GM23338 (cell line): ENCODE data around the gene DIP2C. TPM values are rescaled to one million over a fixed set of nuclear protein-coding genes. Genes with fewer than 3 reads are reported as not detected.

Experiments
- ATAC-seq: fragments of 200-7000 bp; cut with Tn5 transposase; 3 replicates; pipeline ENCODE4 v1.9.1; 2020
- DNase-seq: peaks from one replicate; pipeline ENCODE4 v3.0.0-alpha.2; 2015; ENCODE audit warnings: low spot score
- H2AFZ ChIP-seq: fragments of 200-600 bp; sonication (generic); 2 replicates; pipeline ENCODE4 v1.8.0; 2016; ENCODE audit warnings: antibody characterized with exemption, mild to moderate bottlenecking, moderate library complexity
- H3F3A ChIP-seq: fragments of 200-600 bp; sonication (generic); replicated peaks from 2 replicates; pipeline ENCODE4 v1.8.0; 2017; ENCODE audit warnings: antibody characterized with exemption, mixed run types, low read depth
- H3K27ac ChIP-seq: fragments of 200-600 bp; sonication (generic); 2 replicates; pipeline ENCODE4 v1.6.1; 2016; ENCODE audit warnings: low read depth
- H3K27me3 ChIP-seq: fragments of 200-600 bp; sonication (generic); 2 replicates; pipeline ENCODE4 v1.8.0; 2016; ENCODE audit warnings: mild to moderate bottlenecking, mixed run types, moderate library complexity; ENCODE audit not compliant: insufficient read depth
- H3K36me3 ChIP-seq: fragments of 200-600 bp; sonication (generic); 2 replicates; pipeline ENCODE4 v1.8.0; 2016; ENCODE audit warnings: mild to moderate bottlenecking; ENCODE audit not compliant: insufficient read depth
- H3K4me1 ChIP-seq: fragments of 200-600 bp; sonication (generic); 2 replicates; pipeline ENCODE4 v1.8.0; 2016; ENCODE audit warnings: mild to moderate bottlenecking, moderate library complexity; ENCODE audit not compliant: insufficient read depth
- H3K4me2 ChIP-seq: fragments of 200-600 bp; sonication (generic); 2 replicates; pipeline ENCODE4 v1.7.1; 2017; ENCODE audit warnings: mixed run types
- H3K4me3 ChIP-seq: fragments of 200-600 bp; sonication (generic); 2 replicates; pipeline ENCODE4 v1.6.1; 2016; ENCODE audit warnings: mixed run types
- H3K79me2 ChIP-seq: fragments of 200-600 bp; sonication (generic); replicated peaks from 2 replicates; pipeline ENCODE4 v1.8.0; 2017; ENCODE audit warnings: mild to moderate bottlenecking; ENCODE audit not compliant: insufficient read depth
- H3K9me2 ChIP-seq: fragments of 200-600 bp; sonication (generic); 2 replicates; pipeline ENCODE4 v1.8.0; 2017; ENCODE audit not compliant: insufficient read depth
- H4K20me1 ChIP-seq: fragments of 200-600 bp; sonication (generic); replicated peaks from 2 replicates; pipeline ENCODE4 v1.8.0; 2017; ENCODE audit warnings: mild to moderate bottlenecking; ENCODE audit not compliant: insufficient read depth
- H3K27ac Mint-ChIP-seq: 2 replicates; pipeline ENCODE4 v1.8.0; 2020; ENCODE audit warnings: inconsistent platforms, mild to moderate bottlenecking, moderate library complexity, mixed read lengths
- H3K27me3 Mint-ChIP-seq: 3 replicates; pipeline ENCODE4 v1.8.0; 2022; ENCODE audit warnings: low read depth, mild to moderate bottlenecking, moderate library complexity, mixed read lengths, inconsistent platforms; ENCODE audit not compliant: insufficient read depth, poor library complexity
- H3K36me3 Mint-ChIP-seq: 3 replicates; pipeline ENCODE4 v1.8.0; 2021; ENCODE audit warnings: low read depth, mild to moderate bottlenecking, inconsistent platforms, moderate library complexity, mixed read lengths
- H3K4me1 Mint-ChIP-seq: 3 replicates; pipeline ENCODE4 v1.8.0; 2020; ENCODE audit warnings: mild to moderate bottlenecking, inconsistent platforms, mixed read lengths
- H3K4me3 Mint-ChIP-seq: 3 replicates; pipeline ENCODE4 v1.8.0; 2021; ENCODE audit warnings: moderate library complexity, mild to moderate bottlenecking, inconsistent platforms, mixed read lengths
- H3K9me3 Mint-ChIP-seq: 3 replicates; pipeline ENCODE4 v1.8.0; 2020; ENCODE audit warnings: moderate library complexity, mild to moderate bottlenecking, inconsistent platforms, mixed read lengths
- CREB1 ChIP-seq: fragments of 250-450 bp; sonication (Bioruptor Pico); IDR thresholded peaks from 2 replicates; pipeline ENCODE4 v1.5.0; 2020; ENCODE audit warnings: low read depth, mild to moderate bottlenecking, moderate library complexity
- EZH2 ChIP-seq: fragments of 200-600 bp; sonication (generic); IDR thresholded peaks from one replicate; pipeline ENCODE4 v1.8.0; 2017; ENCODE audit warnings: antibody characterized with exemption, mild to moderate bottlenecking, low read depth; ENCODE audit not compliant: unreplicated experiment
- EZH2phosphoT487 ChIP-seq: fragments of 200-600 bp; sonication (generic); IDR thresholded peaks from one replicate; pipeline ENCODE4 v1.8.1; 2018; ENCODE audit warnings: antibody characterized with exemption; ENCODE audit not compliant: unreplicated experiment
- STAT1 ChIP-seq: IDR thresholded peaks from one replicate; pipeline ENCODE4 v1.6.1; 2016; ENCODE audit warnings: antibody characterized with exemption; ENCODE audit not compliant: unreplicated experiment
- ZNF114 ChIP-seq: fragments of 250-450 bp; sonication (Bioruptor Pico); IDR thresholded peaks from 2 replicates; pipeline ENCODE4 v1.5.0; 2020; ENCODE audit warnings: mild to moderate bottlenecking, moderate library complexity
- ZNF331 ChIP-seq: fragments of 250-450 bp; sonication (Bioruptor Pico); IDR thresholded peaks from 2 replicates; pipeline ENCODE4 v1.5.0; 2020; ENCODE audit warnings: low read depth, mild to moderate bottlenecking, moderate library complexity
- polyA plus RNA-seq: library from polyadenylated mRNA; unstranded; fragments of >200 nt; fragmentation: Nextera tagmentation; extraction: Ambion mirVana; gene quantifications from 2 replicates; pipeline ENCODE4 v1.2.1, GENCODE V29; 2016
- total RNA-seq: library from RNA; depleted of rRNA; stranded (reverse); fragments of >200 nt; shearing (Covaris generic); gene quantifications from 2 replicates; pipeline ENCODE4 v1.2.3, GENCODE V29; 2014
- TF ChIP-seq, protein P1 (sequence below): fragments of 250-450 bp; sonication (Bioruptor Pico); IDR thresholded peaks from 2 replicates; pipeline ENCODE4 v1.5.0; 2020; ENCODE audit warnings: mild to moderate bottlenecking, moderate library complexity

The DIP2C gene
- total and polyA plus RNA-seq, 2 experiments from 2014 or later, result 5.1 to 7.7 TPM

DNA sequence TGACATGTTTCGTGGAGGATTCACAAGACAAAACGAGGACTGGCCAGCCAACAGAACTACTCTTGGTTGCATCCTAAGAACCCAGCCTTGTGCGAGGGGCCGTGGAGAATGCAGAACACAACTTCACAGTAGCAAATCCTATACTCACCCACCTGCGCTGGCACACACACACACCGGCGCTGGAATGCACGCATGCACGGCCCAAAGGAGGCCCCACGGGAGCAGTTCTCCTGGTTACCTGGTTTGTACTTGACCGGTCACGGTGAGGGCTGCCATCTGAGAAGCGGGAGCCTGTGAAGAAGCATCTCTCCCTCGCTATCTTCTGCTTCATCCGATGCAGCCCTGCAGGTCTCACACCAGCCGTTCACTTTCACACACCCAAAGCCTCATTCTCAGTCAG lies 416.4 kb downstream of the DIP2C start:
- H3K27me3 Mint-ChIP-seq, result no peaks in the 10 kb centered on the region
- Histone ChIP-seq H3K27me3 (no peaks in the 10 kb centered on the region), H3K4me1 (peaks cover 11% of the 10 kb centered on the region; the same call in 1 of the 2 replicates), H3K27ac (no peak overlapping the region), H3F3A (no peaks in the 10 kb centered on the region), H2AFZ (no peak overlapping the region), H4K20me1 (no peaks in the 10 kb centered on the region), H3K4me3 (no peak overlapping the region), H3K79me2 (no peaks in the 10 kb centered on the region), H3K4me2 (no peak overlapping the region), H3K36me3 (no peaks in the 10 kb centered on the region), H3K9me2 (no peaks in the 10 kb centered on the region)
- DNase-seq (no peak), ATAC-seq (no peak)
- peaks cover 3% of the 10 kb centered on the region; the same call in 2 of the 3 replicates for H3K36me3 Mint-ChIP-seq
- no peak overlapping the region for H3K4me3 Mint-ChIP-seq
- H3K4me1 Mint-ChIP-seq, result peaks cover 21% of the 10 kb centered on the region
- TF ChIP-seq, protein P1, sequence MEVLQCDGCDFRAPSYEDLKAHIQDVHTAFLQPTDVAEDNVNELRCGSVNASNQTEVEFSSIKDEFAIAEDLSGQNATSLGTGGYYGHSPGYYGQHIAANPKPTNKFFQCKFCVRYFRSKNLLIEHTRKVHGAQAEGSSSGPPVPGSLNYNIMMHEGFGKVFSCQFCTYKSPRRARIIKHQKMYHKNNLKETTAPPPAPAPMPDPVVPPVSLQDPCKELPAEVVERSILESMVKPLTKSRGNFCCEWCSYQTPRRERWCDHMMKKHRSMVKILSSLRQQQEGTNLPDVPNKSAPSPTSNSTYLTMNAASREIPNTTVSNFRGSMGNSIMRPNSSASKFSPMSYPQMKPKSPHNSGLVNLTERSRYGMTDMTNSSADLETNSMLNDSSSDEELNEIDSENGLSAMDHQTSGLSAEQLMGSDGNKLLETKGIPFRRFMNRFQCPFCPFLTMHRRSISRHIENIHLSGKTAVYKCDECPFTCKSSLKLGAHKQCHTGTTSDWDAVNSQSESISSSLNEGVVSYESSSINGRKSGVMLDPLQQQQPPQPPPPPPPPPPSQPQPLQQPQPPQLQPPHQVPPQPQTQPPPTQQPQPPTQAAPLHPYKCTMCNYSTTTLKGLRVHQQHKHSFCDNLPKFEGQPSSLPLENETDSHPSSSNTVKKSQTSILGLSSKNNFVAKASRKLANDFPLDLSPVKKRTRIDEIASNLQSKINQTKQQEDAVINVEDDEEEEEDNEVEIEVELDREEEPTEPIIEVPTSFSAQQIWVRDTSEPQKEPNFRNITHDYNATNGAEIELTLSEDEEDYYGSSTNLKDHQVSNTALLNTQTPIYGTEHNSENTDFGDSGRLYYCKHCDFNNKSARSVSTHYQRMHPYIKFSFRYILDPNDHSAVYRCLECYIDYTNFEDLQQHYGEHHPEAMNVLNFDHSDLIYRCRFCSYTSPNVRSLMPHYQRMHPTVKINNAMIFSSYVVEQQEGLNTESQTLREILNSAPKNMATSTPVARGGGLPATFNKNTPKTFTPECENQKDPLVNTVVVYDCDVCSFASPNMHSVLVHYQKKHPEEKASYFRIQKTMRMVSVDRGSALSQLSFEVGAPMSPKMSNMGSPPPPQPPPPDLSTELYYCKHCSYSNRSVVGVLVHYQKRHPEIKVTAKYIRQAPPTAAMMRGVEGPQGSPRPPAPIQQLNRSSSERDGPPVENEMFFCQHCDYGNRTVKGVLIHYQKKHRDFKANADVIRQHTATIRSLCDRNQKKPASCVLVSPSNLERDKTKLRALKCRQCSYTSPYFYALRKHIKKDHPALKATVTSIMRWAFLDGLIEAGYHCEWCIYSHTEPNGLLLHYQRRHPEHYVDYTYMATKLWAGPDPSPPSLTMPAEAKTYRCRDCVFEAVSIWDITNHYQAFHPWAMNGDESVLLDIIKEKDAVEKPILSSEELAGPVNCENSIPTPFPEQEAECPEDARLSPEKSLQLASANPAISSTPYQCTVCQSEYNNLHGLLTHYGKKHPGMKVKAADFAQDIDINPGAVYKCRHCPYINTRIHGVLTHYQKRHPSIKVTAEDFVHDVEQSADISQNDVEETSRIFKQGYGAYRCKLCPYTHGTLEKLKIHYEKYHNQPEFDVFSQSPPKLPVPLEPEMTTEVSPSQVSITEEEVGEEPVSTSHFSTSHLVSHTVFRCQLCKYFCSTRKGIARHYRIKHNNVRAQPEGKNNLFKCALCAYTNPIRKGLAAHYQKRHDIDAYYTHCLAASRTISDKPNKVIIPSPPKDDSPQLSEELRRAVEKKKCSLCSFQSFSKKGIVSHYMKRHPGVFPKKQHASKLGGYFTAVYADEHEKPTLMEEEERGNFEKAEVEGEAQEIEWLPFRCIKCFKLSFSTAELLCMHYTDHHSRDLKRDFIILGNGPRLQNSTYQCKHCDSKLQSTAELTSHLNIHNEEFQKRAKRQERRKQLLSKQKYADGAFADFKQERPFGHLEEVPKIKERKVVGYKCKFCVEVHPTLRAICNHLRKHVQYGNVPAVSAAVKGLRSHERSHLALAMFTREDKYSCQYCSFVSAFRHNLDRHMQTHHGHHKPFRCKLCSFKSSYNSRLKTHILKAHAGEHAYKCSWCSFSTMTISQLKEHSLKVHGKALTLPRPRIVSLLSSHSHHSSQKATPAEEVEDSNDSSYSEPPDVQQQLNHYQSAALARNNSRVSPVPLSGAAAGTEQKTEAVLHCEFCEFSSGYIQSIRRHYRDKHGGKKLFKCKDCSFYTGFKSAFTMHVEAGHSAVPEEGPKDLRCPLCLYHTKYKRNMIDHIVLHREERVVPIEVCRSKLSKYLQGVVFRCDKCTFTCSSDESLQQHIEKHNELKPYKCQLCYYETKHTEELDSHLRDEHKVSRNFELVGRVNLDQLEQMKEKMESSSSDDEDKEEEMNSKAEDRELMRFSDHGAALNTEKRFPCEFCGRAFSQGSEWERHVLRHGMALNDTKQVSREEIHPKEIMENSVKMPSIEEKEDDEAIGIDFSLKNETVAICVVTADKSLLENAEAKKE (CRISPR knock-in tag), result no peak
- H3K27ac Mint-ChIP-seq, result no peak overlapping the region
- H3K9me3 Mint-ChIP-seq, result no peaks in the 10 kb centered on the region

DNA sequence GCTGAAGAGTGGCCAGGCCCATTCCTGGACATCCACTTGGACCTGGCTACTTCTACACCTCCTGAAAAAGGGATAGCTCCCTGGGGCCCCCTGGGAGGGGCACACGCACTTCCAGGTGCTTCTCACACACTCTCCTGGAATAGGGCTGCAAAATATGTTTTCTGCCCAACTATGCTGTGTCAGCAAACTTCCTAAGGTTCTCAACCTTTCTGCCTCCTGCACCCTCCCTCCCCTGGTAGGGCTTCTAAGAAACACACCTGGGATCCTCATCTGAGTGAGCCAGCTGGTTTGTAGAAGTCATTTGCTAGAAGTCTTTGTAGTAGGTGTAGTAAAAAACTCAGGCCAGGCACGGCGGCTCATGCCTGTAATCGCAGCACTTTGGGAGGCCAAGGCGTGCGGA lies 417.7 kb downstream of the DIP2C start:
- H3K79me2 ChIP-seq, result no peaks in the 10 kb centered on the region
- no peak for TF ChIP-seq ZNF114 (CRISPR knock-in tag)
- TF ChIP-seq ZNF331 (CRISPR knock-in tag), result no peak
- TF ChIP-seq, protein P1 (CRISPR knock-in tag), result no peak
- no peak for TF ChIP-seq EZH2phosphoT487
- TF ChIP-seq STAT1, result no peak
- TF ChIP-seq EZH2, result no peak
- TF ChIP-seq CREB1 (CRISPR knock-in tag), result no peak

More for the DNA sequence above, 417.7 kb downstream of the DIP2C start:
- H3K27me3 Mint-ChIP-seq, result peaks cover 1% of the 10 kb centered on the region
- Histone ChIP-seq H2AFZ (no peak overlapping the region), H3K36me3 (no peaks in the 10 kb centered on the region), H4K20me1 (no peaks in the 10 kb centered on the region), H3K4me3 (no peak overlapping the region), H3K9me2 (no peaks in the 10 kb centered on the region), H3K27me3 (no peaks in the 10 kb centered on the region), H3F3A (no peaks in the 10 kb centered on the region), H3K4me1 (peaks cover 11% of the 10 kb centered on the region; the same call in 1 of the 2 replicates), H3K27ac (no peak overlapping the region), H3K4me2 (no peak overlapping the region)
- ATAC-seq (no peak), DNase-seq (no peak)
- H3K27ac Mint-ChIP-seq, result no peak overlapping the region
- H3K9me3 Mint-ChIP-seq, result no peaks in the 10 kb centered on the region
- no peak overlapping the region for H3K4me3 Mint-ChIP-seq
- peaks cover 26% of the 10 kb centered on the region for H3K4me1 Mint-ChIP-seq
- no peaks in the 10 kb centered on the region for H3K36me3 Mint-ChIP-seq
